ENCODE results near the gene UTP3. TPM values are rescaled to one million over a fixed set of nuclear protein-coding genes. Genes with fewer than 3 reads are reported as not detected.
A peak's percentile ranks its signal among the peaks of the same experiment; 100 is the strongest.

Gene UTP3
- total RNA-seq, 1 experiment from 2014 or later: 33.7 TPM

- no peak overlapping the region for H3K27ac ChIP-seq (ENCODE audit: low read depth, low read length)
- no peaks in the 10 kb centered on the region for H3K27me3 ChIP-seq (ENCODE audit: insufficient read depth, low read length)
- H3K4me1 ChIP-seq (ENCODE audit: control insufficient read depth in 1 of 2, insufficient read depth in 2 of 2, low read length in 2 of 2): peaks cover 13 to 25% of the 10 kb centered on the region in 2 experiments; a peak in 3 of 4 replicates
- H2AFZ ChIP-seq (ENCODE audit: low read depth, low read length, poor library complexity, severe bottlenecking): no peak overlapping the region
- H3K36me3 ChIP-seq (ENCODE audit: control insufficient read depth in 1 of 2, insufficient read depth in 2 of 2, low read length in 2 of 2): no peaks in the 10 kb centered on the region
- no peaks in the 10 kb centered on the region for H3K9me2 ChIP-seq (ENCODE audit: insufficient read depth)
- ATAC-seq: no peak
- ChIA-PET POLR2A (interaction anchor here (1.2 kb wide), 2 partner anchors 10 to 30 kb away, joined by 3 read pairs; no protein-coding TSS in a partner anchor), RAD21 (ENCODE audit: low non-redundant PET in 1 of 2, low total read pairs in 2 of 2, uncharacterized antibody in 2 of 2, unreplicated experiment in 2 of 2) (no interaction called here), CTCF (interaction anchor here (0.9 to 2.1 kb wide), 5 partner anchors 9 to 275 kb away, joined by 3 to 10 read pairs (median 5); partner anchors contain the start of gene RUFY3)
- no peak for DNase-seq (ENCODE audit: low read depth, low spot score)
- no peak overlapping the region for H3K4me3 ChIP-seq (replicated peaks in 1 of 2; ENCODE audit: low read depth in 1 of 2, low read length in 2 of 2)
- H3K9ac ChIP-seq (ENCODE audit: low read length): no peak overlapping the region
- peaks cover 10% of the 10 kb centered on the region; the same call in 1 of the 2 replicates for H3K79me2 ChIP-seq (ENCODE audit: insufficient read depth, low read length)
- H3K9me3 ChIP-seq (ENCODE audit: control insufficient read depth in 1 of 2, insufficient read depth in 1 of 2, low read depth in 1 of 2, low read length in 2 of 2): no peaks in the 10 kb centered on the region
- no TSS peak for BruUV-seq (replicated peaks)
- peak overlapping the region; percentile 34 for H3K4me2 ChIP-seq (ENCODE audit: low read length)
- H4K20me1 ChIP-seq (ENCODE audit: insufficient read depth): no peaks in the 10 kb centered on the region
- intact Hi-C loops (cut with micrococcal nuclease): no loop called here
- TF ChIP-seq ZNF274 (IDR thresholded peaks at IDR 0.05; ENCODE audit: low read depth, low read length) (no peak), EGR1 (IDR thresholded peaks at IDR 0.05; ENCODE audit: low read depth) (no peak), FOSL1 (IDR thresholded peaks at IDR 0.05; ENCODE audit: low read depth) (no peak), SIN3A (IDR thresholded peaks at IDR 0.05; ENCODE audit: low read depth) (no peak), ZBTB33 (IDR thresholded peaks at IDR 0.05; ENCODE audit: extremely low read depth, insufficient replicate concordance, low read length) (no peak), YY1 (IDR thresholded peaks at IDR 0.05; ENCODE audit: extremely low read depth, insufficient replicate concordance, low read depth, low read length) (no peak), SP1 (IDR thresholded peaks at IDR 0.05; ENCODE audit: low read depth) (no peak)
These were observed 46.6 kb downstream of the UTP3 start for GRCh38 chr4:70734971-70735370.

Data from HCT116 (cell line).